HG03280 (cell line): ENCODE results near the gene RAP1GAP.
"Not testable (repeated sequence)": the region's sequence is repeated elsewhere in the genome, so short reads cannot be mapped to it uniquely, and the experiment has no call there.

Experiments
- ATAC-seq: cut with Tn5 transposase; IDR thresholded peaks from one replicate; pipeline ENCODE4 v1.9.1; 2021; ENCODE audit warnings: mild to moderate bottlenecking, moderate library complexity; ENCODE audit not compliant: unreplicated experiment

RAP1GAP gene

DNA sequence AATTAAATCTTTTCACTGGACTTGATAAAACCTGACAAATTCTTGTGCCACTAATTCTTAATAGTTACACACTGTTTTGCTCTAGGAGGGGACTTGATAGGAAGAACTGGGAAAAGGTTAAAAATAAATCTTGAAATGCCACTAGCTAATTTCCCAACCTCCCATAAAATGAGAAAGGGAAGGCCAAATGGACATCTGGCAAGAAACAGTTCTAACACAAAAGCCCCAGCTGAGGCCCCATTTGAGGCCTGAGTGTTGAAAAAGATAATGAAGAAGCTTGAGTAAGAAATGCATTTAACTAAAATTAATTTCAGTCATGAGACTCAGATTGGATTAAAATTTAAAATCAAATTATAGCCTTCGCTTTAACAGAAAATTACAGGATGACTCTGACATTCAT, 11.2 kb upstream of the RAP1GAP start:
- ATAC-seq = no peak

DNA sequence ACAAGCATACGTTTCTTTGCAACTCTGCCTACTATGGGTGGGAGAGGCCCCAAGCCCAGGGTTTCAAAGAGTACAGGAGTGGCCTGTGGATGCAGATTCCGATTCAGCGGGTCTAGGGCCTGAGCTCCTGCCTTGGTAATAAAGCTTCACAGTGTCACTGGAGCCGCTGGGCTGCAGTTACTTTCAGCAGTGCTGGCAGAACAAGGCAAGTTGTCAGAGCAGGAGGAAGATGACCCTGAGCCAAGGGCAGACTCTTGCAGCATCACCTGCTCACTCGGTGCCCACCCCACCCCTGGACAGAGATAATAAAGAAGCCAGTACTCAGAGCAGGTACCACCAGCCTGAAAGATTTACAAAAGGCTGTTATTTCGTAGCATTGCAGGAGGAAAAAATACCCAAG, 8.0 kb upstream of the RAP1GAP start:
- ATAC-seq = no peak

DNA sequence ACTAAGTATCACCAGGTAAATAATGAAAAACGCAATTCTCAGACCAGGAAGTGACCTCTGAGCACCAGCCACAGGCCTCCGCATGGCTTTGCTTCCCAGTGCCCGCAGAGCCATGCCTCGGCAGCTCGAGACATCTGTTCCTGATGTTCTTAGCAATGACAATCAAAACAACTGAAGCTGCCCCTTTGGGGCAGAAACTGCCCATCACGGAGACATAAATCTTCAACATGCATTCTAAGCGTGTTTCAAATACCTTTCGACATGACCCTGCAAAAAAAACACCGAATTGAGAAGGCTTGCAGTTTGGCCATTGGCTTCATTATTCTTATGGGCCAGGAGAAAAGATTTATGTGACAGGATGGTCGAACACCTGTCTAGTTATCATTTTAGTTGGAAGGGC, 5.8 kb upstream of the RAP1GAP start:
- ATAC-seq = no peak

DNA sequence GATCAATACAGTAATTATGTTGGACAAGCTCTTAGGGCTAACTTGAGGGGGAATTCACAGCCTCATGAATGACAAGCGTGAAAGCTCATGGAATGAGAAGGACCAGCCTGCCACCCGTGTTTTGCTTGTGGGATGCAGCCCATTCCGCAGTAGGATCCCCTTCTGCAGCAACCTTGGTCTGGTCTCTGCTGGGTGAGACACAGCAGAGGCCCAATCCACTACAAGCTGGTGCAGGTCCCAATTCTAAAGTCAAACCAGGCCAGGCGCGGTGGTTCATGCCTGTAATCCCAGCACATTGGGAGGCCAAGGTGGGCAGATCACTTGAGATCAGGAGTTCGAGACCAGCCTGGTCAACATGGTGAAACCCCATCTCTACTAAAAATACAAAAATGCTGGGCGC, 4.7 kb upstream of the RAP1GAP start:
- ATAC-seq = not testable (repeated sequence)

DNA sequence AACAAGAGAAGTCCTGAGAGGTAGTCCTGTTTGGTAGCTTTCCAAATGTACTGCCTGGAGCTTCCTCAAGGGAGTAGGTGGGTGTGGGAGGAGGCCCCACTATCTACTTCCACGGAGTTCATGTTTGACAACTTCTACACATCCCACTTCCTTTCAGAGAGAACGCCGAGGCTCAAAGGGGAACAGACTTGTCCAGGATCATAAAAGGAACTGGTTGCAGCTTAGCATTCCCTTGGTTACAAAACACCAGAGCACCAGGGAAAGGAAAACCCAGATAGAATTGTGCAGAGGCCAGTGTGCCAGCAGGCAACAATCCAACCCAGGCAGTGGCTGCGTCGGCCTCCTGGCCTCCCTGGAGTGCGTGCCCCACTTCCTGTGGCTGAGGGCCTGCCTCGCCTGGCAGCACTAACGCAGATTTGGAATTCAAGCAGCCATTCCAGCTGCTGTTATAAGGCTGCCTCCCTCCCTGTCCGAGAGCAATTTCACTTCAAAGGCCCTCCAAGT, 4.2 kb upstream of the RAP1GAP start:
- ATAC-seq = no peak

DNA sequence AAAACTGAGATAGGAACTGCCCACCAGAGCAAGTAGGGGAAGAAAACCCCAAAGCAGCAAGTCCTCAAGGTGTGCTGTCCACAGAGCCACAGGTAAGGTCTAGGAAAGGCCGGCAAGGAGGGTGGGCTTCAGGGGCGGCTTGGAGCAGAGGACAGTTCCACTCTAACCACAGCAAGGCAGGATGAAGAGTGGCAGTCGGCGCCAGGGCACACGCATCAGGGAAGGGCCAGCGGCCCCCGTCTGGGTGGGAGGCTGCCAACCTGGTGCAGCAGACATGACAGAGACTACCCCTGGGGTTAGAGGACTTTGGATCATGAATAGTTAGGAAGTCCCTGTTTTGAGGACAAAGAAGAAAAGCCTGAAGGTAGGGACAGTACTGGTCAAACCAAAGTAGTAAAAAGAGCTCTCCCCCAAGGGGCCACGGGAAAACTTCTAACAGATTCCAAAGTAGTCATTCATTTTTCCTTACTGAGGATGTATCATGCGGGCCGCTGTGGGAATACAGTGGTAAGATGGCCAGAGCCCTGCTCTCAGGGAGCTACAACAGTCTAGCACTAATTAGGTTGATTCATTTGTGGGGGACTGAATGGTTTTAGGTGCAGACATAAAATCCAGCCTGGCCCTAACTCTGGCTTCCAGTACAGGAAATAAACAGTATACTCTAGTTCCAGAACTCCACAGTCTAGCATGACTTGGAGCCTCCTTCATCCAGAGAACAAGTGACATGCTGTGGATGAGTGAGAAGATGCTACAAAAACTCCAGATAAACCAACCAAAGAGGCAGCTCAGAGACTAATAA, 3.5 kb upstream of the RAP1GAP start:
- ATAC-seq = no peak

DNA sequence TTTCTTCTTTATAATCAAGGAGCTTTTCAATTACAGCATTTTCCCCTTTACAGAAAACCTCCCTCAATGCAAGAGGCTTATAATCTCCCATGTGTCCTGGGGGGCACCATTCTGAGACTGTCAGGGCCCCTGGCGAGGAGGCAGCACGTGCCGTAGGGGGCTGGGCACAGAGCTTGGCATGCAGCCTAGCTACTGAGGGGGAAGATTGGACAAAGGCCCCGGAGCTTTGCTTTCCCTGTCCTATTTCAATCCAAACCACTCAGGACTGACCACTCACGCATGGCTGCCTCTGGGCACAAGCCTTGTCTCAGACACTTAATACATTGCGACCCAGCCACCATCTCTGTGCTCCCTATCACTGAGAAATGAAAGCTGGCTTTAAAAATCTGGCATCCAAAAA, 2.8 kb upstream of the RAP1GAP start:
- ATAC-seq = no peak

DNA sequence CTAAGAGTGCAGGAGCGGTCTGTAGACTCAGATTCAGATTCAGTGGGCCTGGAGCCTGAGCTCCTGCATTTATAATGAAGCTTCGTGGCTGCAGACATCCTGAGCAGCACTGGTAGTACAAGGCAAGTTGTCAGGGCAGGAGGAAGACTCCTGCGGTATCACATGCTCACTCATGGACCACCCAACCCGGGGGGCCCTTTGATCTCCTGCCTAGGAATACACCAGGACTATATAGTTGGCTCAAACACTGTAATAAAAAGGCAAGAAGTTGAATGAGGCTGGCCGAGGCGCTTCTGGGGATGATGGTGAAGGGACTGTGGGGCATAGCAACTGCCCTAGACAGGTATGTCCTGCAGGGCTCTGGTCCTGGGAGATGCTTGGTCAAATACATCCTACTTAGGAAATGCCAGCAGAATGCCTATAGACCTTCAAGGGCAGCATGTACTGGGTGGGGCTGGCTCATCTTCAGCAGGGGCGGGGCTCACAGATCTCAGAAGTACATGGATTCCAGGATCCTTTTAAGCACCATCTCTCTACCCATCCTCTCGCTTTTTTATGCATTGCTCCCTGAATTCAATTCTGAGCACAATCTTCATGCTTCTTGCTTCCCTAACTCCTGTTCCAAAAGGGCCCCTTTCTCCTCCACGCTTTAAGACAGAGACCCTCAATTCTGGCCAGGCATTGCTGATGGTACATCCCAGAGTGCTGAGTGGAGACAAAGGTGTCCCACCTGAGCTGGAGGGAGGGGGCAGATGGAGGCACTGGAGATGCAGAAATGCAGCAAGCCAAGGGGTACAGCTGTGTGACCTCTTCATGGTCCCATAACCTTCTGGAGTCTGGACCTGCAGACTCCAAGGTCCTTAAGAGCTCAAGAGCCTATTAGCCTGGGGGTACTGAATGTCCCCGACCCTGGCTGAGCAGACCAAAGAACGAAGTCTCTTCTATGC, 2.1 kb upstream of the RAP1GAP start:
- no peak for ATAC-seq

DNA sequence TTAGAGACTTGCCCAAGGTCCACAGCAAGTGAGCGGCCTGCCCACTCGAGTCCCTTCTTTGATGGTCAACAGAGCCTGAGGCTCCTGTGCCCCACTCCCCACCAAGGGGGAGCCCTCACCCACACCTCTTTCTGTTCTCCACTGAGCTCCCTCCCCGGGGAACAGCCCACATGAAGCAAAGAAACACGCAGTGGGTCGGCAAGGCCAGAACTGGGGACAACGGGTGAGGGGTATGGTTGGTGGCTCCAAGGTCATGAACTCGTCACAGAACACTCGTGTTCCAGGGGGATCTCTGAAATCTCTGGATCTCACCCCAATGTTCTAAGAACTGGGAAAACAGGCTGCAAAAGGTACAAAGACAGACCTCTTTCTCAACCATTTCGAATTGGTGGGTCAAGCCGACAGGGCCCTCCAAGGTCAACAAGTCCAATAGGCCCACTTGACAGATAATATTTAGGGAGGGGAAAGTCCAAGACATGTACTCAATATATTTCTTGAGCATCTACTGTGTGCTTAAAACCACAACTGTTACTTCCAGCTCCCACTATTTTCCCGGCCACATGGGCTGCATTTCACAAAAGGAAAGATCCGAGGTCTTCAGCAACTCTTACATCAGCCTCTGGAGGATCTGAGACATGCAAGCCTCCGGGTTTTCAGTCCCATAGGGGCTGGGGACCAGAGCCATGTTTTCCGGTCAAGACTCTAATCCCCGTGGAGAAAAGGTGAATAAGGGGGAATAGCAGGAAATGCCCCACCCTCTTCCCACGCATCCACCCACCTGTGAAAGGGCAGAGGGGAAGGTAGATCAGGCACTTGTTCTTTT, 1.1 kb upstream of the RAP1GAP start:
- ATAC-seq = no peak

DNA sequence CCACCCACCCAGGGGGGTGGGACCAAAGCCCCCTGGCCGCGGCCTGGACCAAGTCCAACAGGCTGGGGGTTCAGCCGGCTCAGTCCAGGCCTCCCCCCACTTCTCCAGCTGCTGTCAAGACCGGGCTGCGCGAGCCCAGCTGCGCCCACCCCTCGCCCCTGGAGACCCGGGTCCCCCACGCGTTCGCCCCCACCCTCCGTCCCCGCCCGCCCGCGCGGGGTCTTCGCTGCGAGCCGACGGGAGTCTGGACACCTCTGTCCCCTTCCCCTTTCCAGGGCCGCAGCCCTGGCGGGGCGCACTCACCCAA, 253 bp downstream of the RAP1GAP start:
- ATAC-seq = no peak

DNA sequence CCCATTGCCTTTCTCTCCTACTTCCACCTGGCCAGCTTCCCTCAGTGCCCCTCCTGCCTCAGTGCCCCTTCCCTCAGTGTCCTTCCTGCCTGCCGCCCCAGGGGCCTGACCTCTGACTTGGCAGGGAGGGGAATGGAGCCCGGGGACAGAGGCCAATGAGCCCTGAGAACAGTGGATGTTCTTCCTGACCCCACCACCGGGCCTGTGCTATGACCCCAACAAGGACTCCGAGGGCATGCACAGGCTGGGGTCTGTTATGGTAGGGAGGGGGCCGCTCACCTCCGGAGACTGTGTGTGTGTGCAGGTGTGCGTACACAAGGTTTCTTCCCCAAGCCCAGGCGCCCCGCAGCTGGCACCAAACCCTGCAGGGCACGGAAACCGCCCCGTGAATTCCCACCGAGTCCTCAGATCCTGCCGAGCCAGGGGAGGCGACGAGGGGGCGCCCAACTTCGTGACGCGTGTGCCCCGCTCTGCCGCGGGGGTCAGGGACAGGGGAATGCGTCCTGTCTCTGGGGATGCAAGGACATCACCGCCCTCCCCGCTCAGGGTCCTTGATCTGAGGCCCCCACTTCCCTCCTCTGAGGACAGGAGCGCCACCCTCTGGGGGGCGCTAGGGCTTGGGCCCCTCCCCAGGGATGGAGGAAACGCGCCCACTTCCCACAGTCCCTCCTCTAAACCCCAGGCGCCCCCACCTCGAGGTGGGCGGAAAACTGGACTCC, 766 bp downstream of the RAP1GAP start:
- no peak for ATAC-seq

DNA sequence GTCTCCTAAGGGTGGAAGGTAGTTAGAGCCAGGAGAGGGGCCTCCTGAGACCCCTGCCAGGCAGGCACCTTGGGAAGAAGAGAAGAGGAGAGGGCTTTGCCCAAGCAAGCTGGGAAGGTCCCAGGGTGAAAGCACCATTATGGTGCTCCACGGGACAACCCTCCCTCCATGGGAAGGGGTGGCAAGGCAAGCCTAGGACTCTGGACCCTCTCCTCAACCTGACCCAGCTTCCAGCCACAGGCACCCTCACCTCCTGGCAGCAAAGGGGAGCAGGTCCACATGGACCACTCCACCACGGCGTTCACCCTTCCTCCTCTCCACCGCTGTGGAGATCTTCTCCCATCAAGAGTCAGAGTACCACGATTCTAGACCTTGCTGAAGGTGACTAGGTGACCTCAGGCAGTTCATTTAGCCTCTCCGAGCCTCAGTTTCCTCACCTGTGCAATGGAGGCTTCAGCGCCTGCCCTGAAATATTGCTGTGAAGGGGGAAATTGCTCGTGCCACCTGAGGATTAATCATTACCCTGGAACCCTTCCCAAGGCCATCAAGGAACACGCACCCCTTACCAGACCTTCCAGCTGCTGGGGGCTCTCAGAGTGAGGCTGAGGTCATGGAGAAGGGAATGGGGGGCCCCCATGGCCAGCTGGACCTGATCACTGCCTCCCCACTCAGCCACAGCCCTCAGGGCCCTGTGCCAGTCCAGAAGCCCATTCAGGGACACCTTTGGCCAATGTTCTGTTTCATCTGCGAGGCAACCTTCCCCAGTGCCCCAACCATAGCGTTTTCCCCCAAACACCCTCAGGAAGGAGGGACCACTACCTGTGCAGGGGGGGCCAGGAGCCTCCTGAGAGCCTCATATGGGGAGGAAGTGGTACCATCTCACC, 1.6 kb downstream of the RAP1GAP start:
- ATAC-seq = no peak

DNA sequence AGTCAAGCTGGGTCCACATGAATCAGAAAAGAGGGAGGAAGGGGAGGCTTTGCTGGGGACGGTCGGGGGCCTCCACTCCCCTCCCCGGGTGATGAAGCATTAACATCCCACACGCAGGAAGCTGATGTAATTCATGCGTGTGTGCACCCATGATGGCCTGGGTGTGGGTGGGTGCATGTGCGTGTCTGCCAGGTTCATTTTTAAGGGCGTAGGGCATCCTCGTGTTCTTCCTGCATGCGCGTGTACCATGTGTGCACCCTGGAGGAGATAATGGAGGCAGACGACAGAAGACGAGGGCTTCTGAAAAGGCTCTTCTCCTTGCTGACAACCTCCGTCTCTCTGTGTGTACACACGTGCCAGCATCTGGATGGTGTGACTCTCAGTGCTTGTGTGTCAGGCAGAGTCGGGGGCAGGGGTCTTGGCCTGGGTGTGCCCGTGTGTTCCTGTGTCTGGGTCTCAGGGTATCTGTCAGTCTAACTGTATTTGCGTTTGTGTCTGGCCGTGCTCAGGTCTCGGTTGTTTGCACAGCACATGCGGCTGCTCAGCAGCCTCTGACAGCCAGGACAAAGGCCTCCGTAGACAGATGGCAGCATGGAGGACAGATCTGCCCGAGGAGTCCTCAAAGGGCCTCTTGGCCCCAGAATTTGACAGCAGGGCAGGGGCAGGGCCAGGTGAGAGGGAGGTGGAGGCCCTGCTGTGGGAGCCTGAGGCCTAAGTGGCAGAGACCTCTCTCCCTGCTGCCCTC, 2.4 kb downstream of the RAP1GAP start:
- ATAC-seq = no peak

DNA sequence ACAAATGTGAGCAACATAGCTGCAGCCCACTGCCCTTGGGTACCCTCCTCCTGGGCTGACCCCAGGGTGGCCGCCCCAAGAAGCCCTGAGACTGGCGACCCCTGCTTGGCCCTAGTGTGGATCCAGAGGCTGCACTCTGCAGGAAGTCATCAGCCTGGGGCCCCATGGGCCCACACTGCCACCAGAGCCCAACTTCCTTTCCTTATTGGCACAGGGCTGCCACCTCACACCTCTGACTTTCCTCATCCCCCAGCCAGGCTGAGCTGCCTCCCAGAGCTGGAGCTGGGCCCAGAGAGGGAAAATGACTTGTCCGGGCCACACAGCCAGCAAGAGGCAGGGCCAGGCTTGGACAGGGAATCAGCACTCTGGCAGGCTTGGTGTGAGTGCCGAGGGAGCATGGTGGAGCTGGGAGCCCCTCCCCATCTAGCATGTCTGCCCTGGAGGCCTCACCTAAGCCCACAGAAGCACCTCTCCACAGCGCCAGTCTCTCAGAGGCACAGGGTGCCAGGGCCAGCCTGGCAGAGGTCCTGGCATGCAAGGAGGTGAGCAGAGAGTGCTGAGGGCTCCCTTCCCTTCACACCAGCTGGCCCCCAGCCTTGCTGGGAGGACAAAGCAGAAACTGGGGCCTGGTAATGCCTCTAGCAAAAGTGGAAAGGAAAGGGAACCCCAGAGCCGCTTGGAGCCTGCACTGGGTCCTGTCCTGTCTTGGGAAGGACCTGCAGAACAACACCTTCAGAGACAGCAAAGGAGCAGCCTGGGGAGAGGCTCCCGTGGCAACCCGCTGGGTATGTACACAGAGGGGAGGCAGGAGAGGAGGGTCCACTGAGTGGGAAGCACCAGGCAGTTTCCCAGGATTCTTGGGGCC, 3.2 kb downstream of the RAP1GAP start:
- ATAC-seq = no peak

DNA sequence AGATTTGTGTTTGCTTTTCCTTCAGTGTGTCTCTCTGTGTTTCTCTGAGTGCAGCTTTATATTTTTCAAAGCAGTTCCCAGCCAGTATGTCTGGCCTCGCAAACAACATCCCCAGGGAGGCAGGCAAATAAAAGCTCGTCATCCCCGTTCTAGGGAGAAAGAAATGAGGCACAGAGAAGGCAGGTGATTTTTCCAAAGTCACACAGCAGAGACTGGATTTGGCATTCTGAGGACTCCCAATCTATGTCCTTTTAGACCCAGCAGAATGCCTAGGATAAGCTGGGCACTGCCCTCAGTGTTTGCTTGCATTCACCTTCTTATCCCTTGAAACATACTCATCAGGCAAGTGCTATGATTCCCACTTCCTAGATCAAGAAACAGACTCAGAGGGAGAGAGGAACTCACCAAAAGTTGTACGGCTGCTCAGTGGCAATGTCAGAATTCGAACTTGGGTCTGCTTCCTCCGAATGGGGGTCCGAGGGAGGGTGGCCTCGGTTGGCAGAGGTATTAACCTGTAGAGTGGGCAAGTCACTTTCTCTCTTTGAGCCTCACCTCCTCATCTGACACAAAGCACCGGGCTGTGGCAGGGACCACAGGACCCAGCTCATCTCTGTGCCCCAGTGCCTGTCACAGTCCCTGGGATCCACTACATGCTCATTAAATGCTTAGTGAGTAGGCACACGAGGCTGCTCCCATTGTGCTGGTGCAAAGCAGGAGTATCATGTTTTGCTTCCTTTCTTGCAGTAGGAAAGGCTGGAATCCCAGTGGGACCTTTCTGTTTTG, 4.2 kb downstream of the RAP1GAP start:
- ATAC-seq = no peak

DNA sequence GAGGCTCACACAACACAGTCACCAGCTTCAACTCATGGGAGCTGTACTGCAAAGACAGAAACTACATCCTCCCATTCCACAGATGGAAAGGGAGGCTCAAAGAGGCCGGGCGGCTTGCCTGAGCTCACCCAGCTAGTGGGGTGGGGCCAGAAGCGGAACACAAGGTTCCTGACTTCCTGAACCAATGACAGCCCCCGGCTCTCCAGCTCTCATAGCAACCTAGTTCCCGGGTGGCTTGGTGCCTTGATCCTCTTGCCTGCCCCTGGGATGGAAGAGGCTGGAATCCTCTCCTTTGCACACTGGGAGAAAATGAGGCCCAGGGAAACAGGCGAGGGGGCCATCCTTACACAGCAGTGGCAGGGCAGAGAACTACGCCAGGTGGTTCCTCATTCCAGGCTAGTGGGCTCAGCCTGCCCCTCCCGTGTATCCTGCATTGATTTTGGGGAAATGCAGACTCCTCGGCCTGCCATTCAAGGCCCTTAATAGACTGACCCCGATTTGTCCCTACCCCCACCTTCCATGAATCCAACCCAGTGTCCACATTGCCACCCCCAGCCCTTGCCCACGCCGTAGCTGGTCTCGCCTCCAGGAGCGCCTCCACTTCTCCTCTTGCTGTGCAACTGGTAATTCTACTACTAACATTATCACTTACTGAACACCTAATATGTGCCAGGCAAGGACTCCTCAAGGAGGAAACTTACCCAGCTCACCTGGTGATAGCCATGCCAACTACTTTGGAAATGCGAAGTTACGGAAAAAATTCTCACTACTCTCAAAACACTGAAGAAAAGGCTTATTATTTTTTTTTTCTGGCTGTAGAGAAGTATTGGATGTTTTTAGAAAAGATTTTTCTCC, 5.0 kb downstream of the RAP1GAP start:
- ATAC-seq = no peak
